MG63 (cell line): ENCODE measurements around the gene KCNC2. TPM values are rescaled to one million over a fixed set of nuclear protein-coding genes. Genes with fewer than 3 reads are reported as not detected.
A peak's percentile ranks its signal among the peaks of the same experiment; 100 is the strongest.

Source experiments
- DNase-seq: peaks from one replicate; pipeline ENCODE4 v3.0.0-alpha.2; 2020
- H3K27me3 ChIP-seq: fragments of 250-450 bp; sonication (Bioruptor Pico); 2 replicates; pipeline ENCODE4 v1.5.1; 2020; ENCODE audit warnings: mild to moderate bottlenecking, moderate library complexity
- H3K36me3 ChIP-seq: fragments of 250-450 bp; sonication (Bioruptor Pico); 2 replicates; pipeline ENCODE4 v1.5.1; 2020; ENCODE audit warnings: mild to moderate bottlenecking, moderate library complexity
- H3K4me3 ChIP-seq: fragments of 250-450 bp; sonication (Bioruptor Pico); 2 replicates; pipeline ENCODE4 v1.5.1; 2020; ENCODE audit warnings: mild to moderate bottlenecking, moderate library complexity
- H3K9me3 ChIP-seq: fragments of 250-450 bp; sonication (Bioruptor Pico); 2 replicates; pipeline ENCODE4 v1.5.1; 2020; ENCODE audit warnings: mild to moderate bottlenecking, moderate library complexity
- total RNA-seq: library from RNA; depleted of rRNA; stranded (reverse); fragments of >200 nt; shearing (Covaris generic); gene quantifications from 2 replicates; pipeline ENCODE4 v1.2.3, GENCODE V29; 2014; ENCODE audit warnings: low replicate concordance

KCNC2 gene
- total RNA-seq, 1 experiment from 2014 or later, result not detected

GRCh38 chr12:75184516-75184915, 25.1 kb downstream of the KCNC2 start:
- H3K9me3 ChIP-seq, result no peaks in the 10 kb centered on the region
- H3K27me3 ChIP-seq, result no peaks in the 10 kb centered on the region
- no peaks in the 10 kb centered on the region for H3K36me3 ChIP-seq
- H3K4me3 ChIP-seq, result no peak overlapping the region
- DNase-seq, result no peak

GRCh38 chr12:75183967-75184366, 25.7 kb downstream of the KCNC2 start:
- Histone ChIP-seq H3K27me3 (no peaks in the 10 kb centered on the region), H3K4me3 (no peak overlapping the region), H3K9me3 (no peaks in the 10 kb centered on the region), H3K36me3 (no peaks in the 10 kb centered on the region)
- DNase-seq, result no peak

- H3K9me3 ChIP-seq, result no peaks in the 10 kb centered on the region
- no peaks in the 10 kb centered on the region for H3K27me3 ChIP-seq
- DNase-seq, result no peak
- no peak overlapping the region for H3K4me3 ChIP-seq
- no peaks in the 10 kb centered on the region for H3K36me3 ChIP-seq
These were observed 31.6 kb downstream of the KCNC2 start for GRCh38 chr12:75177997-75178396.

- no peaks in the 10 kb centered on the region for H3K36me3 ChIP-seq
- DNase-seq, result no peak
- no peak overlapping the region for H3K4me3 ChIP-seq
- no peaks in the 10 kb centered on the region for H3K27me3 ChIP-seq
- no peaks in the 10 kb centered on the region for H3K9me3 ChIP-seq
These were observed 37.0 kb downstream of the KCNC2 start for GRCh38 chr12:75172611-75173010.

GRCh38 chr12:75170640-75171185, 38.9 kb downstream of the KCNC2 start:
- Histone ChIP-seq H3K9me3 (no peaks in the 10 kb centered on the region), H3K36me3 (no peaks in the 10 kb centered on the region), H3K27me3 (no peaks in the 10 kb centered on the region), H3K4me3 (no peak overlapping the region)
- DNase-seq, result no peak

- Histone ChIP-seq H3K4me3 (no peak overlapping the region), H3K36me3 (no peaks in the 10 kb centered on the region), H3K9me3 (no peaks in the 10 kb centered on the region), H3K27me3 (no peaks in the 10 kb centered on the region)
- DNase-seq, result no peak
These were observed 46.8 kb downstream of the KCNC2 start for GRCh38 chr12:75162845-75163244.

GRCh38 chr12:75161488-75161887, 48.2 kb downstream of the KCNC2 start:
- no peak for DNase-seq
- Histone ChIP-seq H3K4me3 (no peak overlapping the region), H3K9me3 (no peaks in the 10 kb centered on the region), H3K27me3 (no peaks in the 10 kb centered on the region), H3K36me3 (no peaks in the 10 kb centered on the region)

GRCh38 chr12:75157385-75157784, 52.3 kb downstream of the KCNC2 start:
- no peak overlapping the region for H3K4me3 ChIP-seq
- no peaks in the 10 kb centered on the region for H3K9me3 ChIP-seq
- DNase-seq, result no peak
- H3K27me3 ChIP-seq, result no peaks in the 10 kb centered on the region
- H3K36me3 ChIP-seq, result no peaks in the 10 kb centered on the region

- no peak for DNase-seq
- no peaks in the 10 kb centered on the region for H3K27me3 ChIP-seq
- no peaks in the 10 kb centered on the region for H3K9me3 ChIP-seq
- H3K36me3 ChIP-seq, result no peaks in the 10 kb centered on the region
- H3K4me3 ChIP-seq, result no peak overlapping the region
These were observed 53.7 kb downstream of the KCNC2 start for GRCh38 chr12:75155962-75156361.

GRCh38 chr12:75154388-75154787, 55.3 kb downstream of the KCNC2 start:
- Histone ChIP-seq H3K9me3 (no peaks in the 10 kb centered on the region), H3K36me3 (no peaks in the 10 kb centered on the region), H3K27me3 (no peaks in the 10 kb centered on the region), H3K4me3 (no peak overlapping the region)
- DNase-seq, result no peak

GRCh38 chr12:75139196-75139595, 70.4 kb downstream of the KCNC2 start:
- H3K4me3 ChIP-seq, result no peak overlapping the region
- DNase-seq, result no peak

GRCh38 chr12:75137896-75138295, 71.7 kb downstream of the KCNC2 start:
- H3K27me3 ChIP-seq, result no peaks in the 10 kb centered on the region
- H3K36me3 ChIP-seq, result no peaks in the 10 kb centered on the region
- no peak overlapping the region for H3K4me3 ChIP-seq
- DNase-seq, result peak; percentile 3
- H3K9me3 ChIP-seq, result no peaks in the 10 kb centered on the region

More at GRCh38 chr12:75139196-75139595, 70.4 kb downstream of the KCNC2 start:
- Histone ChIP-seq H3K9me3 (no peaks in the 10 kb centered on the region), H3K27me3 (no peaks in the 10 kb centered on the region), H3K36me3 (no peaks in the 10 kb centered on the region)

- Histone ChIP-seq H3K9me3 (no peaks in the 10 kb centered on the region), H3K4me3 (no peak overlapping the region), H3K36me3 (no peaks in the 10 kb centered on the region), H3K27me3 (no peaks in the 10 kb centered on the region)
- DNase-seq, result no peak
These were observed 74.6 kb downstream of the KCNC2 start for GRCh38 chr12:75135026-75135425.

- Histone ChIP-seq H3K9me3 (no peaks in the 10 kb centered on the region), H3K27me3 (no peaks in the 10 kb centered on the region), H3K36me3 (no peaks in the 10 kb centered on the region), H3K4me3 (no peak overlapping the region)
- DNase-seq, result no peak
These were observed 78.8 kb downstream of the KCNC2 start for GRCh38 chr12:75130811-75131210.

GRCh38 chr12:75129275-75129674, 80.4 kb downstream of the KCNC2 start:
- H3K4me3 ChIP-seq, result no peak overlapping the region
- DNase-seq, result no peak
- no peaks in the 10 kb centered on the region for H3K9me3 ChIP-seq
- no peaks in the 10 kb centered on the region for H3K36me3 ChIP-seq
- H3K27me3 ChIP-seq, result no peaks in the 10 kb centered on the region

GRCh38 chr12:75121036-75121705, 88.5 kb downstream of the KCNC2 start:
- DNase-seq, result no peak
- no peaks in the 10 kb centered on the region for H3K36me3 ChIP-seq
- no peaks in the 10 kb centered on the region for H3K27me3 ChIP-seq
- H3K9me3 ChIP-seq, result no peaks in the 10 kb centered on the region
- H3K4me3 ChIP-seq, result no peak overlapping the region

GRCh38 chr12:75120311-75120711, 89.3 kb downstream of the KCNC2 start:
- Histone ChIP-seq H3K27me3 (no peaks in the 10 kb centered on the region), H3K9me3 (no peaks in the 10 kb centered on the region), H3K4me3 (no peak overlapping the region), H3K36me3 (no peaks in the 10 kb centered on the region)
- DNase-seq, result peak; percentile 70

GRCh38 chr12:75116646-75117198, 92.9 kb downstream of the KCNC2 start:
- DNase-seq, result no peak
- Histone ChIP-seq H3K9me3 (no peaks in the 10 kb centered on the region), H3K36me3 (no peaks in the 10 kb centered on the region), H3K27me3 (no peaks in the 10 kb centered on the region), H3K4me3 (no peak overlapping the region)
